Stimulated activated CD4-positive, alpha-beta T cell treated with anti-CD3 and anti-CD28 coated beads, TNF-alpha, amount 100 ng/mL, for 4 hours (primary cell): ENCODE results near the gene CACNA2D4.

ENCODE experiments used
- DNase-seq, 3 experiments: peaks; one replicate each; pipeline ENCODE4 v3.0.0-alpha.2; 2020; ENCODE audit warnings: low read depth in 3 of 3

CACNA2D4 gene

DNA sequence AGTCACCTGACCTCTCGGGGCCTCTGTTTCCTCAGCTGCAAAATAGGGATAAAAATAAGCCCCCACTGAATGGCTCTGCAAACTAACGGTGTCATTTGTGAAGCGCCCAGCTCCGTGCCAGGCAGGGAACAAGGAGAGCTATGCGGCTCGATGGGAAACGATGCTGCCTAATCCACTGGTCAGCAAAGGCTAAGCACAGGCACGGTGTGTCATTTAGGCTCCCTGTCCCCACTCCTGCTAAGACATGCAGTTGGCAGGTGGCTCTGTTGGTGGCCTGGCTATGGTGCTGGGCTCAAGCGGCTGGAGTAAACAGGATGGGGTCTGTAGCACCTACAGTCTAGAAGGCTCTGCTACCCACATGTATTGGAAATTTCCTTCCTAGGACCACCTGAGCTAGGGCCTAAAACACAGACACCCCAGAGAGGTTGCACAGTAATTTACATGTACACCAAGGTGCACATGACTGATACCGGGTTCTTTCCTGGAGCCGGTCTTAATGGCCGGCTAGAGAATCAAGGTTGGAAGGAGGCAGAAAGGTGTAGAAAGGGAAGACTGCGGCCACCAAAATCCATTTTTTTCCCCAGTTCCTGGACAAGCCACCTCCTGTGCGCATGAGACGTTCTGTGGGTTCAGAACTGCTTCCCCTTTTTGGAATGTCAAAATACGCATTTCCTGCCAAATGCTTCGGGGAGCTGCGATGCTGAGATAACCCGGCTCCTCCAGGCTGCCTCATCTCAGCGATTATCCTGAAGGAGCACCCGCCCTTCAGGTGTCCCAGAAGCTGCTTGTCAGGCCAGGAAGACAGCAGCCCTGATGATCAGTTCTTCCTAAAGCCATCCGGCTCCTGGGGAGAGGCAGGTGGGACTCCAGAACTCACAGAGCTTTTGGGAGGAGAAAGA is 1.0 kb downstream of the CACNA2D4 start:
- no peak for DNase-seq

DNA sequence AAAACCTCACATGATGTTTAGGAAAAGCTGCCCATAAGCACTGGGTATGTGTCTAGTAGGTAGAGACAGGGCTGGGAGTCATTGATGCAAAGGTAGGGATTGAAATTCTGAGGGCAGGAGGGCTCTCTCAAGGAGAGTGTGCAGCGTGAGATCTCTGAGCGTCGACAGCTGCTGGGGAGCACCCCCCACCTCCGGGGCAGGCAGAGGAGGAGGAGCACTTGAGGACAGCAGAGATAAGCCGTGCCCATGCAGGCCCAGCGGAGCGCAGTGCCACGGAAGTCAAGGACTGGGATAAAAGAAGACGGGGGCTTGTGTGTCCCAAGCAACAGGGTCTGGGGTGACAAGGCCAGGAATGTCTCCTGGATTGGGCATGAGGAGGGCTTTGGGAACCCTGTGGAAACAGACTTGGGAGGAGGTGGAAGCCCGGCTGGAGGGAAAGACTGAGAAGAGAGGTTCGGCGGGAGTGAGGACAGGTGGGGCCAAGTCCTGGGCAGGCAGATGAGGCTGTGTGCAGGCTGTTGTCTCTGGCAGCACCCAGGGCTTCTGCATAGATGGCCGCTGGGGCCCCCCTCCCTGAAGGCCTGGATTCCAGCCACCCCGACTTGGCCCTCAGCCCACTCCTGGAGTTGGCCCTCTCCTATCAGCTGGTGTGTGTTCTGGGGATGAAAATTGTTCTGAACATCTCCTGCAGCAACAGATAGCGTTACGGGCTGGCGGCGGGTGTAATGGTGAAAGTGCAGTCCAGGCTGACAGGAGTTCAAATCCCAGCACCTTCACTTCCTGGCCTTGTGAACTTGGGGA is 1.9 kb downstream of the CACNA2D4 start:
- DNase-seq = no peak

DNA sequence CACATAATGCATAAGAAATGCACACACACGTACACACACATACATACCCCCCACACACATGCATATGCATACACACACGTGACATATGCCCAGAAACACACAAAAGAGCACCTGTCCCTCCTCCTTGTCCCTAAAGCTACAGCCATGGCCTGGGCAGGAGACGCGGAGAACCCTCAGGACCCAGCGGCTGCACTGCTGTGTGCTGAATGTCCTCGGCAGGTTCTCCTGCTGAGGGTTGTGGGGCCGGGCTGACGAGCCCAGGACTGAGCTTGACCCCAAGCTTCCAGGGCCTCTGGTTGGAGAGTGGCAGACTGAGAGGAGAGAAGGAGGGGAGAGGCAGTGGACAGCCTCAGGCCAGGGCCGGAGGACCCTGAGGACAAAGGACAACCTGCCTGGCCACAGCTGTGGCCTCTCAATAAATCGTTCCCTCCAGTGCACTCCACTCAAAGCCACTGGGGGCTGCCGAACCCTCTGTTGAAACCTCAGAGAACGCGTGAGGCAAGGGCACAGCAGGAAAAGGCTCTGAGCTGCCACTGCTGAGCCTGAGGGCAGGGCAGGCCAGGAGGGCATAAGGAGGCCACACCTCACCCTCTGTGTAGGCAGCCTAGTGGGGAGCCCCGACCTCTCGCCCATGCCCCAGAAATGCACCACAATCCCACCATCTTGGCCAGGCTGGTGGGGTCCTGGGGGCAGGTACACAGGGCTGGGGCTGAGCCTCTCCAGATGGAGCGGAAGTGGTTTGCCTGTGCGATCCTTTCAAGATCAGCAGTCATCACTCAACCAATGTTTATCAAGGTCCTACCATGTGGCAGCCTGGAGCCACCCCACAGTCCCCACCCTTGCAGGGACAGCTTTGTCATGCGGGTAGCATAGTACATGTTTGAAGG is 3.1 kb downstream of the CACNA2D4 start:
- DNase-seq = no peak

DNA sequence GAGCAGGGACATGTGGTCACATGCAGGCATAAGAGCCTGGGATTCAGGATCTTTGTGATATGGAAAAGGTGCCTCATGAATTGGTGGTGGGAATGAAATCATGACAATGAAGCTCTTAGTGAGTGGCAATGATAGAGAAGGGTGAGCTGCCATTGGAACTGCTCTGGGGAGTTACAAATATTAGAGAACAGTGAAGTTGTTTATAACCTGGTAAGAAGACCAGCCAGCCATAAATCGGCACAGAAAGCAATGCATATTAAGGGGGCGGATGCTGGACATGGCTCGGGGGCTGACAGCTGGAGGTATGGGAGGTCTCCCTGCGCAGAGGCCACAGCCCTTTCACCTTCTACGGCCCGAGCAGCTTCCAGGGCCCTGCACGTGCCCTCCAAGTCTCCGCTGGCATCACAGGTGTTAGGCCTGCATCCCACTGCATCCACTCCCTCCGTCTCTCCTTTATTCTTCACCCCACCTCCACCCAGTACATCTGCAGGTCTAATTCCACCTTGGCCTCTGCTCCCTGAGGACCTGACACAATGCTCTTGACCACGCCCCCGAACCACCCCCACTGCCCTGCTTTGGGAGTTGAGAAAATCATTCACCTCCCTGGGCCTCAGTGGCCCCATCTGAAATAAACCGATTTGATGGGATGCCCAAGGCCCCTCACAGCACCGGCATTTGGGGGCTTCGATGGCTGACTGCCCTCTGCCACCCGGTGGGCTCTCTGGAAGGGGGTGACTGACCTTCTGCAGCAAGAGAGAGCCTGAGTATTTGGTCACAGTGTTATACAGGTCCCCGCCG is 4.1 kb downstream of the CACNA2D4 start:
- DNase-seq = no peak

DNA sequence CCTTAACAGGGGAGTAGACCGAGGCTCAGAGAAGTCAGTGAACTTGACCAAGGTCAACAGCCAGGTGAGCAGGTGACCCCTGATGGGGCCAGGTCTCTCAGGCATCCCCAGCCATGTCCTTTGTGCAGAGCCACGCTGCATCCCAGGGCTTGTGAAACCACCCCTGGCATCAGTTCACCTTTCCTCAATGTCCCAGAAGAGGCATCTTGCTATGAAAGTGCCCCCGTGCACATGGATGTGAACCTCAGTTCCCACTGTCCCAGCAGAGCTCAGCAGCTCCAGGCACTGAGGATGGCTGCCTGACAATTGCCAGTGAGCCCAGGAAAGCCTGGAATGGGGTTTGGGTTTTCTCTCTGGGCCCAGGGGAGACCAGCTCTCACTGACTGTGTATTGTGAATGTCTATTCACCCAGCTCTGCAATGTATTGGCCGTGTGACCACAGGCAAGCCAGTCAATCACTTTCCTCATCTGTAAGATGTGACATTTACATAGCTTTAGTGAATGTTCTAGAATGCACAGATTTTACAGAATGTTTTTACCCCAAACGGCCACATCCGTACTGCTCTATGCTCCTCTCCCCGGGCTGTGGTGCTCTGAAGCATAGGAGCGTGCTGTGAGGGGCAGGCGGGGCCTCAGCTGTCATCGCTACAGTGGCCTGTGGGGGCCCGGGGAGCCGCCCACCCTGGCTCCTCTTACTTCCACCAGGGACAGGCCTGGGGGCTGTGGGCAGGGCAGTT is 4.9 kb downstream of the CACNA2D4 start:
- no peak for DNase-seq

DNA sequence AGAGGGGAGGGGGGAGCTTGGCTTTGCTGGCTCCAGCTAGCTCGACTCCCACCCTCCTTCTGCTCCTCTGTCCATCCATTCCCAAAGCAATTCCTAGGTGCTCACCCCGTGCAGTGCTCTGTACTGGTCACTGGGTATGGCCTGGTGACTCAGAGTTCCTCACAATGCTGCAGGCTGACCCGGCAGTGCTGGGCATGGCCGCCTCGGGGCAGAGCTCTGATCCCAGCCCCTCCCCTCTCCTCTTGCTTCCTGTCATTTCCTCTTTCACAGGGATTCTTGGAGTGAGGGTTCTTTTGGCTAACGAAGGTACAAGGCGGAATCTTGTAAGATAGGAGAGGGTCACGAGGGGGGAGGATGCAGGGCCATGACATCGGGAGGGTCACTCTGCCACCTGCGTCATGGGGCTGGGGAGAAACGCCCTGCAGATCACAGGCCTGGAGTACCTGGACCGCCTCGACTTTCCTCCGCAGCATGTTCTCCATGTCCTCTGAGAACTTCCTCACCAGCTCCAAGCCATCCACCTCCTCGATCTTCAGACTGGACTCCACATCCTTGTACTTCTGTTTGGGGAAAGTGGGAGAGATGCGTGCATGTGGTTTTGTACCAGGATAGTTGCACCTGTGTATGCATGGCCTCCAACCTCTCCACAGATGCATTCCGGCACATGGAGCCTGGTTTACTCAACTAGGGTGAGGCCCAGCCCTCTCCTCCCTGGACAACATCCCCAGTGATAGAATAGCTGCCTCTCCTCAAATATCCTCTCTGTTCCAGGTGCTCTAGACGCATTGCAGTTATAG is 5.7 kb downstream of the CACNA2D4 start:
- no peak for DNase-seq

DNA sequence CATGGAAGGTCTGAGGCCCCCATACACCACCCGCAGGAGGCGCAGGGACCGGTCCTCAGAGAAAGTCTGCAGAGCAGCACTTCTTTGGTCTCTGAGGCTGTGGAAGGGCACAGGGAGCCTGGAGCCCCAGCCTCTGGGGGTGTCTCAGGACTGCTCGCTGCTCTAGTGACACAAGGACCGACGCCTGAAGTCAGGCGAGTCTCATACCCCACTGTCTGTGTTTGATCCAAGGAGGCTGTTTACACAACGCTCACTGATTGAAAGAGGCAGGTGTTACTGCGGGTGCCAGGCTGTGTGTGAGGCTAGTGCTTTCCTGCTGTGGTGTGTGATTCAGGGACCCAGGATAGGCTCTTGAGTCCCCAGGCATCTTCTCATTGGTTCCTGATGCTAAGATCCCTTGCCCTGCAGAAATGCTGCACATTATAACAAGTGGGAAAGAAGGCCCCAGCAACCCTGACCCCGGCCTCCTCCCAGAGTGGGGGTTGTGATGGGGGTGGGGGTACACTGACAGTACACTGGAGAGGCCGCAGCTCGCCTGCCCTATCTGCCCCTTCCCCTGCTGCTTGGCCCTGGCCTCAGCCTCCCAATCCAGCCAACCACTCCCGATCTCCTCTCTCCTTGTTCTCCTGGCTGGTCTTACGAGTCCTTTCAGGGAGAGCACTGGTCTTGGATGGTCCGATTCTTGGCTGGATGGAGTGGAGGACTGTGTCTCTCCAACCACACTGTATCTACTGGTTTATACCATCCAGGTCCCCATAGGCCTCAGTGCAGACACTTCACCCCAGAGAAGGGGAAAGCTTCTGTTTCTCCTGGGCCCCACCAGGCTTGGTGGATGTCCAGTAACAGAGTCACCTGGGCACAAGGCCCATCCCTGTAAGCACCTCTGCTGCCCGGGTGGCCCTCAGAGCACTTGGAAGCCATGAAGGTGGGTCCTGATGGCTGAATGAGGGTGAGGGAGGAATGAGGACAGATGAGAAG is 6.6 kb downstream of the CACNA2D4 start:
- no peak for DNase-seq

DNA sequence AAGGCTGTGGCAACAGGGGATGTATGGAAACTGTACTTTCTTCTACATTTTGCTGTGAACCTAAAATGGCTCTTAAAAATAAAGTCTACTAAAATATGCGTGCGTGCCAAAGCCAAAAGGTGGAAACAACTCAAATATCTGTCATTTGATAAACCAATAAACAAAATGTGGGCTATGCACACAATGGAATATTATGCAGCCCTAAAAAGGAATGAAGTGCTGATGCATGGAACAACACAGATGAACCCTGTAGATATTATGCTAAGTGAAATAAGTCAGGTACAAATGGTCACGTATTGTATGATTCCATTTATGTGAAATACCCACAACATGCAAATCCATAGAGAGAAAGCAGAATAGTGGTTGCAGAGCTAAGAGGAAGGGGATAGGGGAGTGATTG is 8.0 kb downstream of the CACNA2D4 start:
- DNase-seq = no peak

DNA sequence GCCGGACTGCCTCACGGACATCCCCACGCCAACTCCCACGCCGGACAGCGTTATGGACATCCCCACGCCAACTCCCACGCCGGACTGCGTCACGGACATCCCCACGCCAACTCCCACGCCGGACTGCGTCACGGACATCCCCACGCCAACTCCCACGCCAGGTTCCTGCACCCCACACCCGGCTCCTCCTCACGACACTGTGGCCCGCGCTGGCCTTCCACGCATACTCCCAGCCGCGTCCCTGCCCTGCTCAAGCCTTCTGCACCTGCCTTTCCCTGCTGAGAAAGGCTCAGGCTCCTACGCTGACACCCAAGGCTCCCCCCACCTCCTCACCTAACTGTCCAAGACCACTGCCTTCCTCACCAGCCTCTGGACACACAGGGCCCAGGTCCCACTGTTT is 9.7 kb downstream of the CACNA2D4 start:
- DNase-seq = no peak

DNA sequence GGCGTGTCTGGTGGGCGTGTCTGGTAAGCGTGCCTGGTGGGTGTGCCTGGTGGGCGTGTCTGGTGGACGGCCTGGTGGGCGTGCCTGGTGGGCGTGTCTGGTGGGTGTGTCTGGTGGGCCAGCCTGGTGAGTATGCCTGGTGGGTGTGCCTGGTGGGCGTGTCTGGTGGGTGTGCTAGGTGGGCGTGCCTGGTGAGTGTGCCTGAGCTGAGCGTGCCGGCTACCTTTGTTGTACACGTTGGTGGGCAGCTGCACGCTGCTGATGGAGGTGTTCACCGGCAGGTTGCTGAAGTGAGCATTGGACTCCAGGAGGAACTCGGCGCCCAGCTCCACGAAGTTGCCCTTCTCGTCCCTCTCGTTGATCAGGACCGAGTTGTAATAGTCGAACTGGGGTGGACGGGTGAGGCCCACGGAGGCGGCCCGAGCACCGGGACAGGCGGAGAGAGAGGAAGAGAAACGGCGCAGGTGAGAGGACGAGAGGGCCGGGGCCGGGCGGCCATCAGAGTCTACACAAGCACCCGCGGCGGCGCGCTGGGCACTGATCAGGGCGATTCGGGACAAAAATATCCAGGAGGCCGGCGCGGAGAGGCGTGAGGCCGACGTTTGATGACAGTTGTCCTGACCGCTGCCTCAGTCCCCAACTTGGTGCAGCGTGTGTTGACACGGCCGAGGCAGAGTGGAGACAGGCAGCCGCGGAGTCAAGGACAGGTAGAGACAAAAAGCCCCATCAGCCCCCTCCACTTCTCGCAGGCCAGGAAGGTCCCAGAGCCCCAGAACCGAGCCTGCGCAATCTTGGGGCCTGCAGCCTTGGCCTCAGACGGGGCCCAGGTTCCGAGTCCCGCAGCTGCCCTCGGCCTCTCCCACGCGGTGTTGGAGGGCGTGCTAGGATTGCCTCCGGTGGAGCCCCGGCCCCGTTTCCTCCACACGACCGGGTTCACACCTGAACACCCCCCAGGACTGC is 10.5 kb downstream of the CACNA2D4 start:
- peak in 1 of 3 experiments; percentile 22 for DNase-seq

DNA sequence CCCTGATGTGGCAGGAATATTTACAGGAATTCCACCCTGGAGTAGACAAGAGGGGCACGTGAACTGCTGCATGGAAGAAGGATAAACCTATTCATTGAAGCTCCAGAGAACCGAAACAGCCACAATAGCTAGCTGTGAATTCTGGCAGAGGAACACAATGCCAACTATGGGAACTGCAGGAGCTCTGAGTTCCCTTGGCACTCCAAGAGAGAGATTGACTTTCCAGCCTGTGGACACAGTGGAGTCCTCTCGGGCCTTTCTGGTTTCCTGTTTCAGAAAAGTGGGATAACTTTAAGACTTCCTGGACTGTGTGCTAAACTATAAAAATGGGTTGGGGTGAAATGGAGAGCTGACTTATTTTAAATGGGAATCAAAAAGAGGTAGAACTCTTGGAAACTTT is 11.9 kb downstream of the CACNA2D4 start:
- no peak for DNase-seq

DNA sequence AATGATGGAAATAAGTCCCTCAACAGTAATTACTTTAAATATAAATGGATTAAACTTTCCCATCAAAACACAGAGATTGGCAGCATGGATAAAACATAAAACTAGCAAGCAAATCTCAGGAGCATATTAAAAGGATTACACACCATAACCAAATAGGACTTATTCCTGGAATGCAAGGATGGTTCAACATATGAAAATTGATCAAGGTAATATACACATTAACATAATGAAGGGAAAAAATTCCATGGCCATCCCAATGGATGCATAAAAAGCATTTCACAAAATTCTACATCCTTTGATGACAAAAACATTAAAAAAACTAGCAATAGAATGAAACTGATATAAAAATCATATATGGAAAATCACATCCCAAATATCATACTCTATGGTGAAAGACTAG is 13.6 kb downstream of the CACNA2D4 start:
- DNase-seq = no peak

DNA sequence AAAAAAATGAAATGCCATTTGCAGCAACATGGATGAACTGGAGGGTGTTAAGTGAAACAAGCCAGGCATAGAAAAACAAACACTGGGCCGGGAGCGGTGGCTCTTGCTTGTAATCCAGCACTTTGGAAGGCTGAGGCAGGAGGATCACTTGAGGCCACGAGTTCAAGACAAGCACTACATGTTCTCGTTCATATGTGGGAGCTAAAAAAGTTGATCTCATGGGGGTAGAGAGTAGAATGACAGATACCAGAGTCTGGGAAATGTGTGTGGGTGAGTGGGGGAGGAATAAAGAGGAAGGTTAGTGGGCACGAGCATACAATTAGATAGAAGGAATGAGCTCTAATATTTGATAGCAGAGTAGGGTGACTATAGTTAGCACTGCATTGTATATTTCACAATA is 21.5 kb downstream of the CACNA2D4 start:
- no peak for DNase-seq

DNA sequence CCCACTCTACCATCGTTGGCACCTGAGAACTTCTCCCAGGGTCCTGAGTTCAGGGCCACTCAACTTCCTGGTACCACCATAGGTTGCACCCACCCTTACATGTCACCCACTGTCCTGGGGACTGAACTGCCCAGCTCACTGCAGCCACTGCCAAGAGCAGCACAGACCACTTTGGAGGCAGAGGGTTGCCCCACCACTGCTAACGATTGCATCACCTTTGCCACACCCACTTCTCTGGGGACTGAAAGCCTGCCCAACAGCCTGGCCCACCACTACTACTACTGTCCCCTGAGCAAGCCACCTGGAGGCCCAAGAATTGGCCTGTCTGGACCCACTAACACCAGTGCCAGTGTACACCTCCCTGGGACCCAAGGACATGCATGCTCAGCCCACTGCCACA is 27.6 kb downstream of the CACNA2D4 start:
- DNase-seq = no peak

DNA sequence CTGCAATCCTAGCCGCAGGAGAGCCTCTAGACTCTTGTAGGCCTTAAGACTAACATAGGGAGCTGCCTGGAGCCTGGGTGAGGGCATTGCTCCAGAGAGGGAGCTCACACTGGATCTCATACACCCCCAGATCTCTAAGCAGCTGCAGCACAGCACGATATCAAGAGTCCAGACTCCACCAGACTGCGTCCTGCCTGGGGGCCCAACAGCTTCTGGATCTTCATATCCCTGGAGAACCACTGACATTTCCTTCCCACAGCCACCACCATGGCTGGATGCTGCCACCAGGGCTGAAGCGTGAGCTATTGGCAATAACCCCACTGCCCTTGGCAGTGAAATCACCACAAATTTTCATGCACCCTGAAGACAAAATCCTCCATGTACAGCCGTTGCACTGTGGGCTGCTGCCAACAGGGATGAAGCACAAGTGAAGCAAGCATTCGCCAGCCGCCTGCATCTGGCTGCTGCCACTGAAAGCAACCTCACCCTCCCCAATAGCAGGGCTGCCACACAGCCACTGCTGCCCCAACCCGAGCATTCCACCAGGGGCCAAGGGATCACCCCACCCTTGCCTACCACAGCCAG is 28.2 kb downstream of the CACNA2D4 start:
- no peak for DNase-seq

DNA sequence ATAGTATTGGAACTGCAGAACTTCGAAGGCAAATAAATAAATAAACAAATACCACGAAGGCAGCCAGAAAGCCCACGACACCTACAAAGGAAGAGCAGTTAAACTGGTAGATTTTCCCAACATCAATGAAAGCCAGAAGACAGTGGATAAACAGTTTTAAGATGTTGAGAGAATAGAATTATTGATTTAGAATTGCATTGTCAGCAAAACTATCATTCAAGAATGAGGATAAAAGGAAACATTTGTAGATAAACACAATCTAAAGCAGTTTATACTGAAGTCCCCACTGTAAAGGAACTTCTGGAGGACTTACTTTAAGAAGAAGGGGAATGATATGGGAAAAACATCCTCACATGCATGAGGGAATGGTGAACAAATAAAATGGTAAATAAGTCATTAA is 29.5 kb downstream of the CACNA2D4 start:
- no peak for DNase-seq
